Ovary (tissue), 9 donors: ENCODE measurements around the gene LANCL2. TPM values are rescaled to one million over a fixed set of nuclear protein-coding genes. Genes with fewer than 3 reads are reported as not detected.

Experiments used
- DNase-seq, 5 donors: peaks; one replicate each; pipeline ENCODE4 v3.0.0-alpha.2; 2019 to 2020
- H3K27ac ChIP-seq, 2 donors: fragments of 200-600 bp; one replicate each; pipeline versions ENCODE4 v1.5.1 to v1.8.0; 2019 to 2022
- H3K27me3 ChIP-seq: fragments of 200-600 bp; one replicate; pipeline ENCODE4 v1.8.0; 2022
- H3K36me3 ChIP-seq: fragments of 200-600 bp; sonication (generic); one replicate; pipeline ENCODE4 v1.5.1; 2019
- H3K4me1 ChIP-seq: one replicate; pipeline ENCODE4 v1.8.1; 2013; ENCODE audit warnings: mild to moderate bottlenecking, moderate library complexity; ENCODE audit not compliant: insufficient read depth
- H3K4me3 ChIP-seq: fragments of 200-600 bp; sonication (generic); one replicate; pipeline ENCODE4 v1.5.1; 2017
- H3K9me3 ChIP-seq, 2 donors: fragments of 200-600 bp in 1 of 2; sonication (generic) in 1 of 2; one replicate each; pipeline versions ENCODE4 v1.5.1 to v1.8.1; 2013 to 2019; ENCODE audit warnings: mild to moderate bottlenecking in 1 of 2, moderate library complexity in 1 of 2
- CTCF ChIP-seq, 3 donors: fragments of 450-650 bp in 2 of 3; fragments of 200-600 bp in 1 of 3; IDR thresholded peaks; one replicate each; pipeline versions ENCODE4 v1.5.1 to v1.8.0; 2016 to 2022; ENCODE audit warnings: antibody characterized with exemption in 3 of 3, mild to moderate bottlenecking in 1 of 3
- EP300 ChIP-seq: sonication (generic); formaldehyde crosslinking; IDR thresholded peaks from one replicate; pipeline ENCODE4 v1.6.1; 2017; ENCODE audit warnings: antibody characterized with exemption
- POLR2A ChIP-seq: fragments of 450-650 bp; IDR thresholded peaks from one replicate; pipeline ENCODE4 v1.6.1; 2017; ENCODE audit warnings: antibody characterized with exemption, mild to moderate bottlenecking, moderate library complexity
- WGBS, 3 donors: extraction: QIAGEN DNeasy Blood & Tissue Kit in 1 of 3; methylation state at CpG; one replicate each; pipeline versions ENCODE4 v1.1.5 to v1.1.7; 2013 to 2017; 5-methylcytosine and 5-hydroxymethylcytosine counted together
- intact Hi-C, 4 donors: fragments of 100-400 bp; cut with DNase I; formaldehyde crosslinking; loops; one replicate each; pipeline versions ENCODE4 v1.11.0 to v1.15.1; 2022 to 2023
- polyA plus RNA-seq, 2 donors: library from polyadenylated mRNA; stranded (reverse); fragments of 200-250 nt in 1 of 2; fragments of 350-450 nt in 1 of 2; fragmentation: Illumina TruSeq in 1 of 2; extraction: RNeasy Lipid Tissue Mini Kit (QIAGEN cat#74804) in 1 of 2; gene quantifications; one replicate each; pipeline ENCODE4 v1.2.3, GENCODE V29; 2013 to 2014
- total RNA-seq, 7 donors: library from RNA; depleted of rRNA in 2 of 7; stranded (reverse); fragments of >200 nt in 2 of 7; fragmentation: NEBNext Ultra II Directional in 3 of 7; extraction: Animal tissue kit (Norgen Biotek cat#: 25700) in 3 of 7; gene quantifications; one replicate each; pipeline versions ENCODE4 v1.1.0 to v1.2.4, GENCODE V29; 2016 to 2023
- donor health status: DM: no; HTN: no; CAD: no; lungs with moderate emphysema.
- donor health status: DM: no; HTN: no; CAD: no.
- donor health status: Bipolar disorder and iron deficiency.
- donor health status: DM: yes; HTN: yes; CAD: no.
- donor health status: DM: no; HTN: no; CAD: no.
- donor health status: DM: yes; HTN: yes; CAD: no.

Gene LANCL2
- total and polyA plus RNA-seq, 9 donors = 7.5 to 20.4 (median 16.8) TPM

- no peaks in the 10 kb centered on the region for H3K27me3 ChIP-seq
- no peak for DNase-seq
- no peaks in the 10 kb centered on the region for H3K4me1 ChIP-seq
- no peaks in the 10 kb centered on the region for H3K36me3 ChIP-seq
- intact Hi-C loops = no loop called here
- H3K27ac ChIP-seq = no peak overlapping the region
- H3K9me3 ChIP-seq = no peaks in the 10 kb centered on the region
- no peak overlapping the region for H3K4me3 ChIP-seq
- no peak for TF ChIP-seq CTCF (IDR thresholded peaks at IDR 0.05)
- no peak for TF ChIP-seq POLR2A
- no peak for TF ChIP-seq EP300
- 86 to 88% (median 86%) methylated on average over 7 of the region's 7 CpGs for WGBS, 3 donors
These were observed 76.8 kb downstream of the LANCL2 start for GRCh38 chr7:55441774-55442522.

GRCh38 chr7:55444786-55445185, 79.6 kb downstream of the LANCL2 start:
- TF ChIP-seq POLR2A = no peak
- no peak for TF ChIP-seq CTCF (IDR thresholded peaks at IDR 0.05)
- TF ChIP-seq EP300 = no peak
- no peaks in the 10 kb centered on the region for H3K9me3 ChIP-seq
- H3K27me3 ChIP-seq = no peaks in the 10 kb centered on the region
- intact Hi-C loops = no loop called here
- 40 to 53% (median 43%) methylated on average over 1 of the region's 1 CpG for WGBS, 3 donors
- no peak for DNase-seq
- no peak overlapping the region for H3K27ac ChIP-seq
- no peaks in the 10 kb centered on the region for H3K36me3 ChIP-seq
- no peak overlapping the region for H3K4me3 ChIP-seq
- H3K4me1 ChIP-seq = peaks cover 2% of the 10 kb centered on the region

GRCh38 chr7:55448526-55448925, 83.4 kb downstream of the LANCL2 start:
- Histone ChIP-seq H3K9me3 (no peaks in the 10 kb centered on the region), H3K27ac (no peak overlapping the region), H3K36me3 (no peaks in the 10 kb centered on the region), H3K27me3 (no peaks in the 10 kb centered on the region), H3K4me1 (peaks cover 2% of the 10 kb centered on the region), H3K4me3 (no peak overlapping the region)
- no peak for TF ChIP-seq CTCF (IDR thresholded peaks at IDR 0.05)
- TF ChIP-seq EP300 = no peak
- TF ChIP-seq POLR2A = no peak
- intact Hi-C loops = no loop called here
- no peak for DNase-seq
- 53 to 76% (median 74%) methylated on average over 22 of the region's 22 CpGs for WGBS, 3 donors

- TF ChIP-seq POLR2A = no peak
- no peak for TF ChIP-seq CTCF (IDR thresholded peaks at IDR 0.05)
- TF ChIP-seq EP300 = no peak
- no peaks in the 10 kb centered on the region for H3K36me3 ChIP-seq
- no peak overlapping the region for H3K27ac ChIP-seq
- H3K4me1 ChIP-seq = peaks cover 2% of the 10 kb centered on the region
- no peak for DNase-seq
- intact Hi-C loops = no loop called here
- H3K4me3 ChIP-seq = no peak overlapping the region
- 43 to 59% (median 46%) methylated on average over 35 to 56 of the region's 56 CpGs for WGBS, 3 donors
- no peaks in the 10 kb centered on the region for H3K9me3 ChIP-seq
- H3K27me3 ChIP-seq = no peaks in the 10 kb centered on the region
These were observed 84.3 kb downstream of the LANCL2 start for GRCh38 chr7:55449205-55449991.
